Endothelial cell of umbilical vein (primary cell): Measurements from ENCODE around the gene AFG3L2. TPM values are rescaled to one million over a fixed set of nuclear protein-coding genes. Genes with fewer than 3 reads are reported as not detected.

ENCODE experiments used
- BruUV-seq: library from RNA; stranded (reverse); fragments of 400-500 nt; replicated peaks from 2 replicates; lab custom pipeline; 2021; lab: Mats Ljungman, UMichigan
- CTCF ChIA-PET: fragments of 300-600, 350-600 bp; sonication (Branson Sonifier 250); formaldehyde crosslinking; loops from one replicate; lab custom pipeline; 2021; ENCODE audit warnings: antibody characterized with exemption, inconsistent platforms; lab: Charles Lee
- POLR2A ChIA-PET: fragments of 300-600, 350-600 bp; sonication (Branson Sonifier 250); formaldehyde crosslinking; loops from one replicate; lab custom pipeline; 2021; ENCODE audit warnings: antibody characterized with exemption, inconsistent platforms; lab: Charles Lee
- DNase-seq: peaks from one replicate; pipeline ENCODE4 v3.0.0-alpha.2; 2011; ENCODE audit warnings: low read depth, low spot score
- FAIRE-seq: peaks from 2 replicates; lab custom pipeline; 2011; peaks lifted over from hg19 to GRCh38; lab: Jason Lieb, UNC
- H2AFZ ChIP-seq: 2 replicates; pipeline ENCODE4 v1.6.0; 2012; ENCODE audit warnings: low read depth, low read length, control low read depth, inconsistent platforms
- H3K27ac ChIP-seq: 2 replicates; pipeline ENCODE4 v1.5.1; 2011; ENCODE audit warnings: low read depth, mild to moderate bottlenecking, control low read depth, low read length, moderate library complexity; ENCODE audit not compliant: insufficient read depth
- H3K27me3 ChIP-seq, 2 experiments: 2 replicates each; pipeline versions ENCODE4 v1.6.0 to v1.6.1; 2011; ENCODE audit warnings: low read length in 2 of 2, mixed read lengths in 1 of 2; ENCODE audit not compliant: control insufficient read depth in 2 of 2, insufficient read depth in 2 of 2
- H3K36me3 ChIP-seq, 2 experiments: 2 replicates in 1 of 2; 3 replicates in 1 of 2; pipeline ENCODE4 v1.5.1; 2011; ENCODE audit warnings: low read length in 2 of 2, mild to moderate bottlenecking in 1 of 2, moderate library complexity in 1 of 2; ENCODE audit not compliant: control insufficient read depth in 2 of 2, insufficient read depth in 2 of 2; ENCODE audit errors: extremely low read depth in 1 of 2
- H3K4me1 ChIP-seq: 3 replicates; pipeline ENCODE4 v1.5.1; 2011; ENCODE audit warnings: mild to moderate bottlenecking, low read length; ENCODE audit not compliant: control insufficient read depth, insufficient read depth; ENCODE audit errors: extremely low read depth
- H3K4me2 ChIP-seq: 2 replicates; pipeline ENCODE4 v1.6.1; 2011; ENCODE audit warnings: low read length, control low read depth, mixed read lengths; ENCODE audit not compliant: insufficient read depth
- H3K4me3 ChIP-seq, 3 experiments: fragments of 200-600 bp in 1 of 3; sonication (generic), shearing (Covaris generic) in 1 of 3; replicated peaks in 1 of 3; 2 replicates each; pipeline ENCODE4 v1.5.1; 2011 to 2016; ENCODE audit warnings: control low read depth in 3 of 3, low read length in 3 of 3, mild to moderate bottlenecking in 2 of 3, inconsistent platforms in 1 of 3, low read depth in 1 of 3, moderate library complexity in 1 of 3; ENCODE audit not compliant: insufficient read depth in 1 of 3
- H3K79me2 ChIP-seq: 2 replicates; pipeline ENCODE4 v1.6.0; 2012; ENCODE audit warnings: low read length, inconsistent platforms; ENCODE audit not compliant: control insufficient read depth, insufficient read depth
- H3K9ac ChIP-seq: replicated peaks from 2 replicates; pipeline ENCODE3; 2011; ENCODE audit warnings: low read length, control low read depth; ENCODE audit not compliant: insufficient read depth; ENCODE audit errors: extremely low read depth
- H3K9me1 ChIP-seq: replicated peaks from 3 replicates; pipeline ENCODE4 v1.6.0; 2011; ENCODE audit warnings: mild to moderate bottlenecking, low read length; ENCODE audit not compliant: control insufficient read depth, insufficient read depth; ENCODE audit errors: extremely low read depth
- H3K9me3 ChIP-seq: replicated peaks from 2 replicates; pipeline ENCODE4 v1.5.1; 2012; ENCODE audit warnings: low read length, inconsistent platforms; ENCODE audit not compliant: control insufficient read depth, insufficient read depth
- H4K20me1 ChIP-seq: replicated peaks from 2 replicates; pipeline ENCODE3; 2011; ENCODE audit warnings: mild to moderate bottlenecking, low read length; ENCODE audit not compliant: control insufficient read depth, insufficient read depth; ENCODE audit errors: extremely low read depth
- EZH2 ChIP-seq: IDR thresholded peaks from 2 replicates; pipeline ENCODE4 v1.6.1; 2012; ENCODE audit warnings: borderline replicate concordance, low read depth, mild to moderate bottlenecking, moderate library complexity, low read length, inconsistent platforms; ENCODE audit not compliant: severe bottlenecking
- FOS ChIP-seq: IDR thresholded peaks from 2 replicates; pipeline ENCODE4 v1.6.1; 2011; ENCODE audit warnings: mild to moderate bottlenecking, low read length, moderate library complexity, borderline replicate concordance; ENCODE audit not compliant: insufficient read depth
- GATA2 ChIP-seq: IDR thresholded peaks from 2 replicates; pipeline ENCODE4 v1.7.0; 2011; ENCODE audit warnings: low read depth, mild to moderate bottlenecking, moderate library complexity, mixed read lengths, low read length; ENCODE audit not compliant: insufficient read length, insufficient read depth
- JUN ChIP-seq: IDR thresholded peaks from 2 replicates; pipeline ENCODE4 v1.6.1; 2011; ENCODE audit warnings: borderline replicate concordance, low read depth; ENCODE audit not compliant: insufficient read length, insufficient read depth
- POLR2A ChIP-seq: IDR thresholded peaks from 2 replicates; pipeline ENCODE4 v1.6.1; 2012; ENCODE audit warnings: low read depth, mild to moderate bottlenecking, control low read depth, low read length
- POLR2AphosphoS5 ChIP-seq: IDR thresholded peaks from 2 replicates; pipeline ENCODE4 v1.6.1; 2012; ENCODE audit warnings: low read depth, mild to moderate bottlenecking, control low read depth, low read length, moderate library complexity; ENCODE audit not compliant: insufficient read depth
- dilution Hi-C: fragments of 300-500 bp; cut with MboI; formaldehyde crosslinking; loops from one replicate; pipeline ENCODE4 v1.15.0; 2019; ENCODE audit warnings: low sequenced_read_pairs; ENCODE audit not compliant: extremely low pct_ligation_motif_present
- intact Hi-C: fragments of 100-400 bp; cut with micrococcal nuclease; formaldehyde crosslinking; loops from one replicate; pipeline ENCODE4 v1.10.0; 2022
- polyA plus RNA-seq, 4 experiments: library from polyadenylated mRNA; depleted of rRNA in 3 of 4; stranded (reverse) in 3 of 4; unstranded in 1 of 4; fragments of >200 nt; gene quantifications; 2 replicates each; pipeline versions ENCODE4 v1.2.1 to v1.2.3, GENCODE V29; 2011 to 2012; ENCODE audit warnings: missing spikeins in 1 of 4
- total RNA-seq: library from RNA; stranded (reverse); gene quantifications from 2 replicates; pipeline ENCODE4 v1.2.3, GENCODE V29; 2021
- TF ChIP-seq, protein P1 (sequence below): IDR thresholded peaks from 2 replicates; pipeline ENCODE4 v1.6.1; 2011; ENCODE audit not compliant: insufficient read depth, insufficient read length

Gene AFG3L2
- total and polyA plus RNA-seq, 2 donors (not counting 3 experiments of a cell fraction or from before 2014, with no cell fraction given): 19.3 to 42.4 TPM

DNA sequence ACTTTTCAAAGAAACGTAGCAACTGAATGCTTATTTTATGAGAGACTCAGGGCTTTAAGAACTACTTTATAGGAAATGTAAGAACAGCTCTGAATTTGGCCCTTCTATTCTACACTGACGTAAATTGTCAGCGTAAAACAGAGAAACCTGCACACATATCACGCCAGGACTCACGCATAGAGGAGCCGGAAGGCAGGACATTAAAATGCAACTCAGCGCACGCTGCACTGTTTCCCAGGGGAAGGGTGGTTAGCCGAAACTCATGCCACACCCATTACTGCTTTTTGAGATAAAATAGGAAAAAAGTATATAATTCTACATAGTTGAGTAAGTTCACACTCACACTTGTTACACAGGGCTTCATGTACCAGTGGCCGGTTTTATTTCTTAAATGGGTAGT lies 61.5 kb downstream of the AFG3L2 start:
- H3K4me2 ChIP-seq: peak overlapping the region; percentile 41
- BruUV-seq: no TSS peak
- intact Hi-C loops (no loop called here), dilution Hi-C loops (no loop called here)
- H3K27ac ChIP-seq: no peak overlapping the region
- no peak for DNase-seq
- TF ChIP-seq JUN: no peak
- no peak for TF ChIP-seq POLR2AphosphoS5
- no peak for TF ChIP-seq EZH2
- no peak for TF ChIP-seq GATA2
- TF ChIP-seq, protein P1, sequence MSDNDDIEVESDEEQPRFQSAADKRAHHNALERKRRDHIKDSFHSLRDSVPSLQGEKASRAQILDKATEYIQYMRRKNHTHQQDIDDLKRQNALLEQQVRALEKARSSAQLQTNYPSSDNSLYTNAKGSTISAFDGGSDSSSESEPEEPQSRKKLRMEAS: no peak
- no peak for TF ChIP-seq FOS
- no peak for TF ChIP-seq POLR2A
- H3K36me3 ChIP-seq: peaks cover 17 to 46% of the 10 kb centered on the region in 2 experiments
- H3K9ac ChIP-seq: no peak overlapping the region
- H3K79me2 ChIP-seq: peaks cover 93% of the 10 kb centered on the region
- H3K4me1 ChIP-seq: peaks cover 33% of the 10 kb centered on the region
- ChIA-PET POLR2A (interaction anchor here (1.0 to 1.3 kb wide), 3 partner anchors 33 to 62 kb away, joined by 3 to 5 read pairs (median 4); partner anchors contain the start of gene AFG3L2), CTCF (interaction anchor here (0.6 to 4.0 kb wide), 6 partner anchors 12 to 44 kb away, joined by 3 to 45 read pairs (median 8); no protein-coding TSS in a partner anchor)
- FAIRE-seq: no peak
- peaks cover 10% of the 10 kb centered on the region for H4K20me1 ChIP-seq
- no peak overlapping the region for H2AFZ ChIP-seq
- H3K9me1 ChIP-seq: no peaks in the 10 kb centered on the region
- H3K9me3 ChIP-seq: no peaks in the 10 kb centered on the region
- H3K27me3 ChIP-seq: no peaks in the 10 kb centered on the region
- no peak overlapping the region for H3K4me3 ChIP-seq
